ENCODE data around the gene GRIK1.

Gene GRIK1

DNA sequence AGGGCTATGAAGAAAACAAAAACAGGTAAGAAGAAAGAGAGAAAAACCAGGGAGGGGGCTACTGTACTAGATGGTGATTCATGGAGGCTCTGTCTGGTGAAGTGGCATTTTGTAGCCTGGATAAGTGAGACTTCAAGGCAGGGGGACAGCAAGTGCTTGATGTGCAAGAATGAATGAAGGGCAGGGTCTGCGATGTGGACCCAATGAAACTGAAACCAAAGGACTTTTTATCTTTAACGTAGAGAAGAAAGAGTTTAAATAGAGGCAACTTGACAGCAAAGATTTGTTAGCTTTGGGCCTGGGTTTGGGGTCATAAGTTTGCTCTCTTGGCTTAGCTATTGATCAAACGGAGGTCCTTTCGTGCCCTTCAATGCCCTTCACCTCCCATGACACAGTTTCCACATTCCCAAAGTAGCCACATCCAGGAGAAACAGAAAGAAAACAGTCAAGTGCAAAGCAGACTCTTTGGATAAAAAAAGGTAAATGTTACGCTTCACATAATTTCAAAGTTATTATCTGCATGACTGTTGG is 291.0 kb downstream of the GRIK1 start:
- no peak overlapping the region for H3K27ac ChIP-seq
- POLR2A ChIA-PET (ENCODE audit: low non-redundant PET): no interaction called here
- DNase-seq (ENCODE audit: low spot score): no peak
- TF ChIP-seq, protein P1, sequence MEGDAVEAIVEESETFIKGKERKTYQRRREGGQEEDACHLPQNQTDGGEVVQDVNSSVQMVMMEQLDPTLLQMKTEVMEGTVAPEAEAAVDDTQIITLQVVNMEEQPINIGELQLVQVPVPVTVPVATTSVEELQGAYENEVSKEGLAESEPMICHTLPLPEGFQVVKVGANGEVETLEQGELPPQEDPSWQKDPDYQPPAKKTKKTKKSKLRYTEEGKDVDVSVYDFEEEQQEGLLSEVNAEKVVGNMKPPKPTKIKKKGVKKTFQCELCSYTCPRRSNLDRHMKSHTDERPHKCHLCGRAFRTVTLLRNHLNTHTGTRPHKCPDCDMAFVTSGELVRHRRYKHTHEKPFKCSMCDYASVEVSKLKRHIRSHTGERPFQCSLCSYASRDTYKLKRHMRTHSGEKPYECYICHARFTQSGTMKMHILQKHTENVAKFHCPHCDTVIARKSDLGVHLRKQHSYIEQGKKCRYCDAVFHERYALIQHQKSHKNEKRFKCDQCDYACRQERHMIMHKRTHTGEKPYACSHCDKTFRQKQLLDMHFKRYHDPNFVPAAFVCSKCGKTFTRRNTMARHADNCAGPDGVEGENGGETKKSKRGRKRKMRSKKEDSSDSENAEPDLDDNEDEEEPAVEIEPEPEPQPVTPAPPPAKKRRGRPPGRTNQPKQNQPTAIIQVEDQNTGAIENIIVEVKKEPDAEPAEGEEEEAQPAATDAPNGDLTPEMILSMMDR (conservative IDR thresholded peaks at IDR 0.05; ENCODE audit: low read depth): no peak
- CTCF ChIA-PET: interaction anchor here (0.5 kb wide), 1 partner anchor 621 kb away, joined by 3 read pairs; no protein-coding TSS in a partner anchor

- TF ChIP-seq, protein P1 (conservative IDR thresholded peaks at IDR 0.05; ENCODE audit: low read depth): no peak
- ChIA-PET CTCF (no interaction called here), POLR2A (ENCODE audit: low non-redundant PET) (no interaction called here)
- no peak for DNase-seq (ENCODE audit: low spot score)
- no peak overlapping the region for H3K27ac ChIP-seq
Measured at GRCh38 chr21:29647353-29647781, 292.4 kb downstream of the GRIK1 start.

GRCh38 chr21:29645666-29646553 is 293.9 kb downstream of the GRIK1 start:
- ChIA-PET POLR2A (ENCODE audit: low non-redundant PET) (no interaction called here), CTCF (interaction anchor here (0.6 kb wide), 2 partner anchors 71 to 898 kb away, joined by 3 read pairs; no protein-coding TSS in a partner anchor)
- TF ChIP-seq, protein P1 (conservative IDR thresholded peaks at IDR 0.05; ENCODE audit: low read depth): no peak
- H3K27ac ChIP-seq: no peak overlapping the region
- DNase-seq (ENCODE audit: low spot score): no peak

GRCh38 chr21:29643289-29643688 is 296.5 kb downstream of the GRIK1 start:
- TF ChIP-seq, protein P1 (conservative IDR thresholded peaks at IDR 0.05; ENCODE audit: low read depth): no peak
- ChIA-PET CTCF (no interaction called here), POLR2A (ENCODE audit: low non-redundant PET) (no interaction called here)
- no peak for DNase-seq (ENCODE audit: low spot score)
- H3K27ac ChIP-seq: no peak overlapping the region

DNA sequence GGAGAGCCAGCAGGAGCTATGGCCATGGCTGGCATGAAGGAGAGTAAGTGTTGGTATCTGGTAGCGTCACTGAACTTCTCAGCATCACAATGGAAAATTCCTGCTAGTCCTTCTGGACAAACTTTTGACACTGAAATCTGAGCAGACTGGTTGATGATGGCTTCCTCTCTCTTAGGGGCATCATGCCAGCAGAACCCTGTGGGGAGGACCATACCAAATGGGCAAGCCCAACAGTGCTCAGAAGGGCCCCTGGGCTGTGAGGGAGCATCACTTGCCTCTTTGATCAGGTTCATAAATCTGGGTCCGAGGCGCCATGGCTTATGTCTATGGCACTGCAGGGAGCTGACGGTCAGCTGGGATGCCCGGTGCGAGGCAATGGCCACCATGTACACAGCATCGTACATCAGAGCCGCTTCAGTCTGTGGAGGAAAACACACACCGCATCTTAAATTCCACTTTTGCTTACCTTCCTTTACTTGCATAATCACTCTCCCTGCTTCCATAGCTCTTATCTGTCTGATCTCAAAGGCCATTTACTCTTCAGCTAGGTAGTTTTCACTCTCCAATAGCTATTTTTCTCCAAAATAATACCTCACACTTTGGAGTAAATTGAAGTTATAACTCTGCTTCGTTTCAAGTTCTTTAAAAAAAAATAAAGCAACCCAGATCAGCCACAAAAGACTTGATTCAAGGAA is 297.1 kb downstream of the GRIK1 start:
- no peak overlapping the region for H3K27ac ChIP-seq
- TF ChIP-seq, protein P1 (conservative IDR thresholded peaks at IDR 0.05; ENCODE audit: low read depth): no peak
- ChIA-PET CTCF (interaction anchor here (0.6 kb wide), 1 partner anchor 384 kb away, joined by 3 read pairs; no protein-coding TSS in a partner anchor), POLR2A (ENCODE audit: low non-redundant PET) (no interaction called here)
- no peak for DNase-seq (ENCODE audit: low spot score)

Measured in RWPE1 (cell line).